Right cardiac atrium (tissue), 5 donors: ENCODE results near the gene TENM3. TPM values are rescaled to one million over a fixed set of nuclear protein-coding genes. Genes with fewer than 3 reads are reported as not detected.

ENCODE experiments used
- ATAC-seq, 2 donors: fragments of 200-7000 bp; cut with Tn5 transposase; one replicate each; pipeline versions ENCODE4 v1.8.0 to v1.9.1; 2020; ENCODE audit warnings: moderate library complexity in 2 of 2, mild to moderate bottlenecking in 1 of 2
- DNase-seq, 3 donors: peaks; one replicate each; pipeline ENCODE4 v3.0.0-alpha.2; 2020
- H3K27ac ChIP-seq: one replicate; pipeline ENCODE4 v1.5.1; 2013; ENCODE audit warnings: mild to moderate bottlenecking, low read length, control low read depth, moderate library complexity
- H3K27me3 ChIP-seq: one replicate; pipeline ENCODE4 v1.6.1; 2013; ENCODE audit not compliant: control insufficient read depth, insufficient read depth
- H3K4me1 ChIP-seq: one replicate; pipeline ENCODE4 v1.6.1; 2013; ENCODE audit warnings: low read length; ENCODE audit not compliant: control insufficient read depth, insufficient read depth
- H3K4me3 ChIP-seq: one replicate; pipeline ENCODE4 v1.5.1; 2013; ENCODE audit warnings: low read length, control low read depth
- H3K9me3 ChIP-seq: one replicate; pipeline ENCODE4 v1.6.1; 2013; ENCODE audit warnings: low read length; ENCODE audit not compliant: control insufficient read depth
- WGBS: extraction: QIAGEN DNeasy Blood & Tissue Kit; methylation state at CpG from one replicate; pipeline ENCODE4 v1.1.7; 2013; 5-methylcytosine and 5-hydroxymethylcytosine counted together
- intact Hi-C, 4 donors: fragments of 100-400 bp; cut with DNase I; formaldehyde crosslinking; loops; one replicate each; pipeline versions ENCODE4 v1.11.0 to v1.14.0; 2022 to 2023
- polyA plus RNA-seq: library from polyadenylated mRNA; stranded (reverse); fragments of 200-250 nt; gene quantifications from one replicate; pipeline ENCODE4 v1.2.3, GENCODE V29; 2013
- total RNA-seq, 4 donors: library from RNA; stranded (reverse); fragmentation: NEBNext Ultra II Directional; extraction: Animal tissue kit (Norgen Biotek cat#: 25700); gene quantifications; one replicate each; pipeline ENCODE4 v1.2.1, GENCODE V29; 2021
- donor health status: healthy with polysubstance abuse.
- donor health status: DM: no; HTN: yes; CAD: no.
- donor health status: DM: no; HTN: no; CAD: no.
- donor health status: DM: no; HTN: yes; CAD: no; lungs with severe emphysema.
- donor health status: DM: yes; HTN: yes; CAD: no.

The TENM3 gene
- total and polyA plus RNA-seq, 5 donors: 0.88 to 9.5 (median 5.0) TPM

DNA sequence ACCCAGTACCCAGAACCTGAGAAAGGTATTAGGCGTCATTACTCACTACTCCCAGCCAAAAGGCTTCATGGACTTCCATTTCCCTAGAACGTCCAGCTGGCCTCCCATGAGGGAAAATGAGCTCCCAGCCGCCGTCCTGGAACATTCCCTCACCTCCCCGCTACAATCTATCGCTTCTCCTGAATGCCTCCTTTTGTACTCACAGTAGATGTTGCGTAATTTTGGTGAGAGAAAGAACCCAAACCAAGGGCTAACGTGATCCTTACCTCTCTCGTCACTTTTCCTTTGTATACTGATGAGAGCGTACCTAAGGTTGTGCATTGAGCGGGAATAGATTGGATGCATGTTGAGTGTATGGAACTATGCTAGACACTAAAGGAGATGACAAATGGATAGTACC, 161.9 kb downstream of the TENM3 start:
- Histone ChIP-seq H3K4me1 (no peaks in the 10 kb centered on the region), H3K9me3 (no peaks in the 10 kb centered on the region), H3K27ac (no peak overlapping the region), H3K27me3 (no peaks in the 10 kb centered on the region), H3K4me3 (no peak overlapping the region)
- DNase-seq: no peak
- no peak for ATAC-seq
- WGBS: 80% methylated on average over 11 of the region's 11 CpGs
- intact Hi-C loops: no loop called here

DNA sequence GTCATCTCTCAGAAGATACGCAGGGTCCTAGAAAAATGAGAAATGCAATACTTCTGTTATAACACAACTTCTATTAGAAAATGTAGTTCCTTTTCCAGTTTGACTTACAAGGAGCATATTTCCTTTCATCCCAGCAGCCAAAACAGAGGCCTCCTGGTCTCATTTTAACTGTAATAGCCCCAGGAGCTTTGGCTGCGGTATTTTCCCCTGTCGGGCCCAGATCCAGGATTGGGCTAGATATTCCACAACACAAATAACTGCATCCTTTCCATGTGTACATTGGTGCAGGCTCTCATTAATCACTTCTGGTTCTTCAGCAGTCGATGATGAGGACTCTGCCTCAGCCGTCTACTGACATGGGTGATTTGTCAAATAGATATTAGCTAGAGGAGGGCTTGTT, 166.1 kb downstream of the TENM3 start:
- H3K9me3 ChIP-seq: peaks cover 2% of the 10 kb centered on the region
- no peak overlapping the region for H3K4me3 ChIP-seq
- no peaks in the 10 kb centered on the region for H3K4me1 ChIP-seq
- DNase-seq: no peak
- 72% methylated on average over 5 of the region's 5 CpGs for WGBS
- intact Hi-C loops: no loop called here
- no peak overlapping the region for H3K27ac ChIP-seq
- no peaks in the 10 kb centered on the region for H3K27me3 ChIP-seq
- ATAC-seq: no peak

DNA sequence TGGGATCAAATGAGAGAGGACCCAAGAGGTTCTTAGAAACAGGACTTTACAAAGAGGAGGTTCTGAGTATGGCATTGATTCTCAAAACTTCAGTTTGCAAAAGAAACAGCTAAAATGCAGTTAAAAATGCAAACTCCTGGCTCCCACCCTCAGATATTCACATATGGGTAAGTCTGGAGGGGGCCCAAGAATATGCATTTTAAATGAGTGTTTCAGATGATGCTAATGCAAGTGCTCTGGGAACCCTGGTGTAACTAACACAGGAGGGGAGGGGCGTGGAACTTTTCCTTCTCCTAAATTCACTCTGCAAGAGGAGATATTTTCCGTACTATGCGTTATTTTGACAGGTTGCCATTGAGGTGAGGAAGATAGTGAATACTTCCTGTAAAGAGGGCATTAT, 168.2 kb downstream of the TENM3 start:
- intact Hi-C loops: no loop called here
- no peak for DNase-seq
- Histone ChIP-seq H3K9me3 (peaks cover 2% of the 10 kb centered on the region), H3K4me3 (no peak overlapping the region), H3K4me1 (no peaks in the 10 kb centered on the region), H3K27ac (no peak overlapping the region), H3K27me3 (no peaks in the 10 kb centered on the region)
- 93% methylated on average over 3 of the region's 3 CpGs for WGBS
- no peak for ATAC-seq

DNA sequence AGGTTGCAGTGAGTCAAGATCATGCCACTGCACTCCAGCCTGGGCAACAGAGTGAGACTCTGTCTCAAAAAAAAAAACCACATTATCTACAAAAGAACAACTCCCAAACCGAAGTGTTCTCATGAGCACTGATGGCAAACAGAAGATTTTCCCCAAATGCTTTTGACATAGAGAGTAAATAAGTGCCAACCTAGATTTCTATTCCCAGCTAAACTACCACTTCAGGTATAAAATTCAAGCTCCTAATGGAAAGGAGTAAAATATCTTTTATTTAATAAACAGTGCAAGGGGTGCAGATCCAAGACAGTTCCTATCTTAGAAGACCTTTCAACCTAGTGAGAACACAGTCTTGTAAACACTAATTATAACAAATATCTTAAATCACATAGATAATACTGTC, 170.3 kb downstream of the TENM3 start:
- WGBS: 81% methylated on average over 1 of the region's 1 CpG
- H3K4me3 ChIP-seq: no peak overlapping the region
- peaks cover 2% of the 10 kb centered on the region for H3K9me3 ChIP-seq
- no peaks in the 10 kb centered on the region for H3K4me1 ChIP-seq
- DNase-seq (no peak), ATAC-seq (no peak)
- no peaks in the 10 kb centered on the region for H3K27me3 ChIP-seq
- H3K27ac ChIP-seq: no peak overlapping the region
- intact Hi-C loops: no loop called here

DNA sequence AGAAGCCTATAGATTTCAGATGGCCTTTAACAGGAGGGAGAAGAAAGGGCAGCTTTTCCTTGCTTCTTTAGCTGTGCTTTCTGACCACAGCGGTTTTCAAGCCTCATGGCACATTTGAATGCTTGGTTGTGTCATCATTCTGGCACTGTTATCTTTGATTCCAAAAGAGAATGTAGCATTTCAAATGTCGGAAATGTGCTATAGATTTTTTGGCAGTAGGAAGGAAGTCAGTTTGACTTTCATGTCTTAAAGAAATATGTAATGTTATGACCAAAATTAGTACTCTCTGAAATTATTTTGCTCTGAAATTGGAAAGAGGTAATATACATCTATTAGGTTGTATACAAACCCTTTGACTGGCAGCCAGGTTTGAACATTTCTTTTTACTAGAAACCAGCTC, 171.9 kb downstream of the TENM3 start:
- 50% methylated on average over 2 of the region's 2 CpGs for WGBS
- Histone ChIP-seq H3K27ac (no peak overlapping the region), H3K9me3 (peaks cover 2% of the 10 kb centered on the region), H3K4me3 (no peak overlapping the region), H3K27me3 (no peaks in the 10 kb centered on the region), H3K4me1 (no peaks in the 10 kb centered on the region)
- DNase-seq: no peak
- intact Hi-C loops: no loop called here
- ATAC-seq: no peak

DNA sequence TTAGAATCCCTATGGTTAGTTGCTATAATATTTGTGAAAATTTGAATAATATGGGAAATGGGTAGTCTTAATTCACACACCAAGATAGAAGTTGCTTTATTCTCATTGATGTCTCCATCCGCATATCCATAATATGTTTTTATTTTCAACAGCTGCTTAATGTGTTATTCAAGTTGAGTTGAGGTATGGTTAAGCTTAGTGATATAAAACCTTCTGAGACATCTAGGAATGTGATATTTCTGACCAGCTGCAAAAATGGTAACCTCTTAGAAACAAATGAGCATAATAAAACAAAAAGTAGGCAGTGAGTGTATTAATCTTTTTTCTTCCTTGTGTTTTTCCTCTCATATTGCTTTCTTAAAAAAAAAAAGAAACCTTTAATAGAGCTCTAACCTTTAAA, 172.9 kb downstream of the TENM3 start:
- WGBS: 96% methylated on average over 1 of the region's 1 CpG
- Histone ChIP-seq H3K9me3 (peaks cover 2% of the 10 kb centered on the region), H3K4me3 (no peak overlapping the region), H3K4me1 (no peaks in the 10 kb centered on the region), H3K27me3 (no peaks in the 10 kb centered on the region), H3K27ac (no peak overlapping the region)
- DNase-seq (no peak), ATAC-seq (no peak)
- intact Hi-C loops: no loop called here

DNA sequence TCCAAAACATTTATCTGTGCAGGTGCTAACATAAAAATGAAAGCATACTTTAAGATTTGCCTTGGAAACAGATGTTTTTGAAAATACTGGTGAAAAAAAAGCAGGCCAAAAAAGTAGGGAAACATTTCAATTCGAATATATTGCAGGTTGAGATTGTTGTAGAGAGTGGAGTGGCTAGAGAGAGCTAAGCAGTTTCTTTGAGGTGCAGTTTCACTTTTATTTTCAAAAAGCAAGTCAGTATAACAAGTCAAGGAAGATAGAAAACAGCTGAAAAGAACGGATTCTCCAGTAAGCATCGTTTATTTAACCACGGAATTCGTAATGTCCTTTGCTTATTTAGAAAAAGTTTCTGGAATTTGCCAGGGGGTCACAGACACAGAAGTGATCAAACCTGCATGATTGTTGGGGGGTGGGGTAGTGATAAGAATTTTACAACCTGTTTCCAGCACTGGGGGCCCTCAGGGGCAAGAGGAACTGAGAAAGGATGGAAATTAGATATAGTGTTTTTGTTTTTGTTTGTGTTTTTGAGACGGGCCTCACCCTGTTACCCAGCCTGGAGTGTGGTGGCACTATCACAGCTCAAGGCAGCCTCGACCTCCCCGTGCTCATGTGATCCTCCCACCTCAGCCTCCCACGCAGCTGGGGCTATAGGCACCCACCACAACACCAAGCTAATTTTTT, 175.0 kb downstream of the TENM3 start:
- ATAC-seq: no peak
- Histone ChIP-seq H3K4me3 (no peak overlapping the region), H3K27me3 (no peaks in the 10 kb centered on the region), H3K4me1 (no peaks in the 10 kb centered on the region), H3K9me3 (peaks cover 2% of the 10 kb centered on the region), H3K27ac (no peak overlapping the region)
- DNase-seq: no peak
- WGBS: 77% methylated on average over 9 of the region's 9 CpGs
- intact Hi-C loops: no loop called here

DNA sequence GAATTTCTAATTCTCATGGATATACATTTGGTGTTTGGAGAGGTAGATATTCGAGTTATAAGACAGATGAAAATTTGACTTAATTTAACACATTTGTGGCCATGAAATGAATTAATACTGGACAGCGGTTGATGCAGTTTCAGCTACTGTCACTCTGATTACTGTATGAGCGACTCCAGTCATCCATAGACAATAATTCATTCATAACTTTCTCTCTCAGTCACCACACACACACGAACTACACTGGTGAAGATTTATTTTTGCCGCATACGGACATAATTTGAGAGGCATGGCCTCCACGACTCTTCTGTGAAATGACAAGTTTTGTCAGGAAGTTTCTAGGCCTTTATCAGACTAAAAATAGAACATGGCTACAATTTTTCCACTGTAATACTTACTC, 177.0 kb downstream of the TENM3 start:
- WGBS: 73% methylated on average over 7 of the region's 7 CpGs
- H3K27me3 ChIP-seq: no peaks in the 10 kb centered on the region
- ATAC-seq (no peak), DNase-seq (no peak)
- H3K4me3 ChIP-seq: no peak overlapping the region
- intact Hi-C loops: no loop called here
- no peak overlapping the region for H3K27ac ChIP-seq
- H3K4me1 ChIP-seq: no peaks in the 10 kb centered on the region
- no peaks in the 10 kb centered on the region for H3K9me3 ChIP-seq

DNA sequence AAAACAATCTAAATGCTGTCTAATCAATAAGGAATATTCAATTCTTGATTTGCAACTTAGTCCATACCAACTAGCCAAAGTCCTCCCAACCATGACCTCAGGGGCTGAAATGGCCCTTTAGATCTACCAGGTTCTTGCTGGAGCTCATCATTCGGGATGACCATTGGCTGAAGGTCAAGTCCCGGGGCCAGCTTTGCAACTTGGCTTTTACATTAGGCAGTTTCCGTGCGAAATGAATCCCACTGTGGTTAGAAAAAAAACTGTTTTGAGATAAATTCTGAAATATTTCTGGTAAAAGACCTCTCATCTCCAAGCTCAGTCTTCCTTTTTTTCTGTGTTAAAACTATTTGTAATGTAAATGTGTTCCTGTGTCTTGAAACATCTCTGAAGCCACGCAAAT, 178.6 kb downstream of the TENM3 start:
- ATAC-seq: no peak
- H3K27me3 ChIP-seq: no peaks in the 10 kb centered on the region
- no peak overlapping the region for H3K27ac ChIP-seq
- 65% methylated on average over 5 of the region's 5 CpGs for WGBS
- intact Hi-C loops: no loop called here
- DNase-seq: no peak
- H3K9me3 ChIP-seq: no peaks in the 10 kb centered on the region
- no peak overlapping the region for H3K4me3 ChIP-seq
- no peaks in the 10 kb centered on the region for H3K4me1 ChIP-seq

DNA sequence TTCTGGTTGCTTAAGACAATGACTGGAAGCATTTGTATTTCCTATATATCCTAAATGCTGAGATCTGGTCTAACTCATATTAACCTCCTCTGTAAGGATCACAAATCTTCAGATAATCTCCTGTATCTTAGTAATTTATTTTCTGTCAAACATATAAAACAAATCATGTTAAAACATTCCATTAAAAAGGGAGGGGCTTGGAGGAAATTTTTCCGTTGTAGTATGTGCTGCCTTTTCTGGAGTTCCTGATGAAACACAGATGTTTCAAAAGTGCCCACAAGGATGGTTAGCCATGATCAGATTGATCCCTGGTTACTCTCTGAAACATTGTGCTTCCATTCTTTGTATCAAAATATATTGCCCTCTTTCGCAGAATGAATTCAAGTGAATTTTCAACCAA, 182.1 kb downstream of the TENM3 start:
- H3K27ac ChIP-seq: no peak overlapping the region
- ATAC-seq (no peak), DNase-seq (no peak)
- no peaks in the 10 kb centered on the region for H3K4me1 ChIP-seq
- H3K27me3 ChIP-seq: no peaks in the 10 kb centered on the region
- H3K4me3 ChIP-seq: no peak overlapping the region
- intact Hi-C loops: no loop called here
- no peaks in the 10 kb centered on the region for H3K9me3 ChIP-seq
- 86% methylated on average over 2 of the region's 2 CpGs for WGBS

DNA sequence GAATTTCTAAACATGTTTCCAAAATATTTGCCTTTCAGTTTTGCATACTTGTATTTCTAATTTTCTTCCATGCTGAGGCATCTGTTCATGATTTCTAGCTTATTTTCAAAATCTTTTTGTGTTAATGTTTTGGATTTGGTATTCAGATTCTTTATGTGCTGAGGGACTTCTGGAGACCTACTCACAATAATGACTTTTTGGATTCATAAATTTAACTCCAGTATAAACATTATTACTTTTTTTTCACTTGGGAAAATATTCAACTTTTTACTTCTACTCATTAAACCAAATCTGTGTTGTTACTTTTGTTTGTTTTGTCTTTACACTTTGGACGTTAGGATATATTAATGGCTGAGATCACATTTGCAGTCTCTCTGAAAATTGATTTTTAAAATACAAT, 183.7 kb downstream of the TENM3 start:
- H3K4me1 ChIP-seq: no peaks in the 10 kb centered on the region
- DNase-seq (no peak), ATAC-seq (no peak)
- H3K9me3 ChIP-seq: no peaks in the 10 kb centered on the region
- H3K27me3 ChIP-seq: no peaks in the 10 kb centered on the region
- WGBS: 48% methylated on average over 1 of the region's 1 CpG
- H3K27ac ChIP-seq: no peak overlapping the region
- intact Hi-C loops: no loop called here
- H3K4me3 ChIP-seq: no peak overlapping the region

DNA sequence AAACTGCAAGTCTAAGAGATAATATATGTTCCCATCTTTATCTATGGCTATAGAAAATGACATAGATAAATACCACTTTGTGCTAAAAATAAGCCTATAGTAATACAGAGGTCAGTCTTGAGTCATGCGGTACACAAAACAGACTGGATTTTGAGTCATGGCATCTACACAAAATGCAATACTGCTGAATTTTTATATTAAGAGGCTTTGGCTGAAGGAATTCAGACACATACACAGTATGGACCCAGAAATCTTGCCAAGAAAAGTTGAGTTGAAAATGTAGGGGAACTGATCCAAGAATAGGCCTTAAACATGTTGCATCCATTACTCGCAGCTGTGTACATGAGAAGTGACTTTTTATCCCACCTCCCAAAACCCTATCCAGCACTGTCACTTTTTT, 184.4 kb downstream of the TENM3 start:
- no peak for ATAC-seq
- Histone ChIP-seq H3K9me3 (no peaks in the 10 kb centered on the region), H3K4me3 (no peak overlapping the region), H3K4me1 (no peaks in the 10 kb centered on the region), H3K27ac (no peak overlapping the region), H3K27me3 (no peaks in the 10 kb centered on the region)
- intact Hi-C loops: no loop called here
- no peak for DNase-seq
- 79% methylated on average over 2 of the region's 2 CpGs for WGBS
